ENCODE measurements around the gene CHI3L1. TPM values are rescaled to one million over a fixed set of nuclear protein-coding genes. Genes with fewer than 3 reads are reported as not detected.

The CHI3L1 gene
- total and polyA plus RNA-seq, 2 donors from 2014 or later = 49.5 to 96.6 TPM

GRCh38 chr1:203142684-203143408, 43.7 kb downstream of the CHI3L1 start:
- peak in 1 of 5 donors; percentile 50 for DNase-seq
- H3K27ac ChIP-seq (ENCODE audit: low read depth in 2 of 2, low read length in 2 of 2) = no peak overlapping the region
- no peak overlapping the region for H3K4me3 ChIP-seq (ENCODE audit: low read length in 3 of 3)
- no peaks in the 10 kb centered on the region for H3K9me3 ChIP-seq (ENCODE audit: control insufficient read depth in 2 of 3, insufficient read depth in 1 of 3, low read length in 3 of 3)
- no peak overlapping the region for H3K9ac ChIP-seq (ENCODE audit: low read length in 3 of 3)
- intact Hi-C loops (cut with DNase I) = no loop called here
- no peak for TF ChIP-seq CTCF (IDR thresholded peaks at IDR 0.05; ENCODE audit: borderline replicate concordance, extremely low read depth, insufficient read depth)
- no peaks in the 10 kb centered on the region for H3K36me3 ChIP-seq (ENCODE audit: control insufficient read depth in 2 of 3, insufficient read depth in 3 of 3, low read length in 3 of 3)
- no peak for FAIRE-seq
- H3K27me3 ChIP-seq (ENCODE audit: control insufficient read depth, insufficient read depth, low read length) = no peaks in the 10 kb centered on the region
- no peaks in the 10 kb centered on the region for H3K4me1 ChIP-seq (ENCODE audit: control insufficient read depth in 2 of 3, insufficient read depth in 2 of 3, low read depth in 1 of 3, low read length in 3 of 3)

GRCh38 chr1:203142124-203142523, 44.4 kb downstream of the CHI3L1 start:
- TF ChIP-seq CTCF (IDR thresholded peaks at IDR 0.05; ENCODE audit: borderline replicate concordance, extremely low read depth, insufficient read depth) = no peak
- Histone ChIP-seq H3K27ac (ENCODE audit: low read depth in 2 of 2, low read length in 2 of 2) (no peak overlapping the region), H3K9me3 (ENCODE audit: control insufficient read depth in 2 of 3, insufficient read depth in 1 of 3, low read length in 3 of 3) (no peaks in the 10 kb centered on the region)

GRCh38 chr1:203140743-203141520, 45.6 kb downstream of the CHI3L1 start:
- no peak overlapping the region for H3K4me3 ChIP-seq (ENCODE audit: low read length in 3 of 3)
- no peaks in the 10 kb centered on the region for H3K9me3 ChIP-seq (ENCODE audit: control insufficient read depth in 2 of 3, insufficient read depth in 1 of 3, low read length in 3 of 3)
- DNase-seq = peak in 1 of 5 donors; percentile 48
- no peak for TF ChIP-seq CTCF (IDR thresholded peaks at IDR 0.05; ENCODE audit: borderline replicate concordance, extremely low read depth, insufficient read depth)
- no peaks in the 10 kb centered on the region for H3K36me3 ChIP-seq (ENCODE audit: control insufficient read depth in 2 of 3, insufficient read depth in 3 of 3, low read length in 3 of 3)
- no peak for FAIRE-seq
- H3K27me3 ChIP-seq (ENCODE audit: control insufficient read depth, insufficient read depth, low read length) = no peaks in the 10 kb centered on the region
- no peak overlapping the region for H3K27ac ChIP-seq (ENCODE audit: low read depth in 2 of 2, low read length in 2 of 2)
- intact Hi-C loops (cut with DNase I) = no loop called here
- no peaks in the 10 kb centered on the region for H3K4me1 ChIP-seq (ENCODE audit: control insufficient read depth in 2 of 3, insufficient read depth in 2 of 3, low read depth in 1 of 3, low read length in 3 of 3)
- H3K9ac ChIP-seq (ENCODE audit: low read length in 3 of 3) = no peak overlapping the region

More at GRCh38 chr1:203142124-203142523, 44.4 kb downstream of the CHI3L1 start:
- no peak overlapping the region for H3K9ac ChIP-seq (ENCODE audit: low read length in 3 of 3)
- DNase-seq (peak in 1 of 5 donors; percentile 8), FAIRE-seq (no peak)
- H3K36me3 ChIP-seq (ENCODE audit: control insufficient read depth in 2 of 3, insufficient read depth in 3 of 3, low read length in 3 of 3) = no peaks in the 10 kb centered on the region
- intact Hi-C loops (cut with DNase I) = no loop called here
- H3K4me1 ChIP-seq (ENCODE audit: control insufficient read depth in 2 of 3, insufficient read depth in 2 of 3, low read depth in 1 of 3, low read length in 3 of 3) = no peaks in the 10 kb centered on the region
- H3K27me3 ChIP-seq (ENCODE audit: control insufficient read depth, insufficient read depth, low read length) = no peaks in the 10 kb centered on the region
- H3K4me3 ChIP-seq (ENCODE audit: low read length in 3 of 3) = no peak overlapping the region
